Ishikawa (cell line): ENCODE data around the gene MAST4.

ENCODE experiments used
- CEBPB ChIP-seq: IDR thresholded peaks from 2 replicates; pipeline ENCODE4 v1.6.1; 2012
- CREB1 ChIP-seq: IDR thresholded peaks from 2 replicates; pipeline ENCODE4 v1.6.1; 2012; ENCODE audit warnings: low read depth
- EP300 ChIP-seq: IDR thresholded peaks from 2 replicates; pipeline ENCODE4 v1.6.1; 2012; ENCODE audit warnings: borderline replicate concordance
- RAD21 ChIP-seq: IDR thresholded peaks from 2 replicates; pipeline ENCODE4 v1.6.1; 2012; ENCODE audit warnings: low read depth
- TAF1 ChIP-seq: IDR thresholded peaks from 2 replicates; pipeline ENCODE4 v1.6.1; 2012; ENCODE audit warnings: low read depth, mild to moderate bottlenecking
- TCF12 ChIP-seq: IDR thresholded peaks from 2 replicates; pipeline ENCODE4 v1.6.1; 2012; ENCODE audit warnings: low read depth
- YY1 ChIP-seq: IDR thresholded peaks from 2 replicates; pipeline ENCODE4 v1.6.1; 2012; ENCODE audit warnings: low read depth
- ZBTB7A ChIP-seq: IDR thresholded peaks from 2 replicates; pipeline ENCODE4 v1.6.1; 2012; ENCODE audit warnings: low read depth

- TF ChIP-seq EP300: no peak
- no peak for TF ChIP-seq CEBPB
- TF ChIP-seq TCF12: no peak
- no peak for TF ChIP-seq TAF1
- TF ChIP-seq YY1: no peak
- TF ChIP-seq ZBTB7A: no peak
- no peak for TF ChIP-seq CREB1
- TF ChIP-seq RAD21: no peak
Observed at GRCh38 chr5:66739951-66740350, 143.8 kb downstream of the MAST4 start.
